Stimulated activated CD4-positive, alpha-beta T cell treated with anti-CD3 and anti-CD28 coated beads, Interleukin-15, amount 100 ng/mL, for 48 hours (primary cell): Measurements from ENCODE around the gene PYY.
A peak's percentile ranks its signal among the peaks of the same experiment; 100 is the strongest.

ENCODE experiments used
- DNase-seq, 2 donors: peaks; one replicate each; pipeline ENCODE4 v3.0.0-alpha.2; 2020; ENCODE audit warnings: low read depth in 2 of 2

Gene PYY

DNA sequence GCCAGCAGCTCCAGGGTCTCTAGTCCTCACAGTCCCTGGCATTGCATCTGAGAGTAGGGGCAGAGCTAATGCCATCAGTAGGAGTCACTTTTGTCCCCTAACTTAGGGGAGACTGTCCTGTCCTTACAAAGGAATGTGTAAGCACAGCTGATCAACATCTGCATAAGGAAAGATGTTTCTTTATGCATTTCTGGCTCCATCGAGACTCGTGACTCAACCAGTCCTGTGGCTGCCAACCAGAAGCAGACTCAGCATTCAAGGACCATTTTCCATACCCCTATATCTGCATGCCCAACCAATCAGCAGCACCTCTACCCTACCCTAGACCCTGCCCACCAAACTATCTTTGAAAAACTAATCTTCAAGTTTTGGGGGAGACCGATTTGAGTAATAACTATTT is 38.2 kb downstream of the PYY start:
- DNase-seq: no peak

GRCh38 chr17:43914451-43914850 is 39.3 kb downstream of the PYY start:
- no peak for DNase-seq

GRCh38 chr17:43913584-43913983 is 40.2 kb downstream of the PYY start:
- no peak for DNase-seq

DNA sequence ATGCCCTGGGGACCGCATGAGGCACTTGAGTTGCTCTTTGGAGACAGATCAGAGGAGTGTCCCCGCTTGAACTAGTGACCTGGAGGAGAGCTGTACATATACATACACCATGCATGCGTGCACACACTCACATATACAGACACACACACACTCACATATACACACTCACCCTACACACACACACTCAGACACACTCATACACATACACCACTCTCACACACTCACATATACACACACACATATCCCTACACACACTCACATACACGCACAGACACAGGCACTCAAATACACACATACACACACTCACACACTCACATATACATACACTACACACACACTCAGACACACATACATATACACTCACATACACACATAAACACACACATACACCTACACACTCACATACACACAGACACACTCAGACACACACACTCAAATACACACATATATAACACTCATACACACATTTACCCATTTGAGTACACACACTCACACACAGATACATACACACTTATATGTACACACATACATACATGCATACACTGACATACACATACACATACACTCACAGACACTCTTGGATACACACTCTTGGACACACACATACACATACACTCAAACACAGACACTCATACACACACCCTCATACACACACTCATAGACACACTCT is 41.0 kb downstream of the PYY start:
- no peak for DNase-seq

- no peak for DNase-seq
Observed at GRCh38 chr17:43911904-43912303, 41.8 kb downstream of the PYY start.

GRCh38 chr17:43909537-43910231 is 44.1 kb downstream of the PYY start:
- DNase-seq: no peak

DNA sequence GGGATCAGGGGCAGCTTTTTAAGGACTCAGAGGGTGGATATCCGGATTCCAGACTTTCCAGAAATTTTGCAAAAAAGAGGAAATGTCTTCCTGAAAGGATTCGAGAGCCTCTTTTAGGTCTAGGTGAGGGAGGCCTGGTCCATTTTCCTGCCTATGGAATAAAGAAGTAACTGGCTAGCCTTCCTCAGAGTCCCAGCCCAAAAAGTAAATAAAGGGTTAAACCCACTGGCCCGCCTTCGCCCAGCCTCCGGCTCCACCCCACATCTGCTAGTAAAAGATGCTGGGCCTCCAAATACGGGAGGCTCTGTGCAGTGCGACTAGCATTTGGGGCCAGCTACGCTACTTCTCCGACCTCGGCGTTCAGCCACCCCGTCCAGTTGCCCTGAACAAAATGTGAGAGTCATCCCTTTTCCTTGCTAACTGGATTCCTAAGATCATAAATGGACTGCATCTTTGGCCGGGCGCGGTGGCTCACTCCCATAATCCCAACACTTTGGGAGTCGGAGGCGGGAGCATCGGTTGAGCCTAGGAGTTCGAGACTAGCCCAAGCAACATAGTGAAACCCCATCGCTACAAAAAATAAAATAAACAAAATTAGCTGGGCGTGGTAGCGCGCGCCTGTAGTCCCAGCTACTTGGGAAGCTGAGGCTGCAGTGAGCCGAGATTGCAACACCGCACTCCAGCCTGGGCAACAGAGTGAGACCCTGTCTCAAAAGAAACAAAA is 45.6 kb downstream of the PYY start:
- DNase-seq: peak; percentile 23 to 44

DNA sequence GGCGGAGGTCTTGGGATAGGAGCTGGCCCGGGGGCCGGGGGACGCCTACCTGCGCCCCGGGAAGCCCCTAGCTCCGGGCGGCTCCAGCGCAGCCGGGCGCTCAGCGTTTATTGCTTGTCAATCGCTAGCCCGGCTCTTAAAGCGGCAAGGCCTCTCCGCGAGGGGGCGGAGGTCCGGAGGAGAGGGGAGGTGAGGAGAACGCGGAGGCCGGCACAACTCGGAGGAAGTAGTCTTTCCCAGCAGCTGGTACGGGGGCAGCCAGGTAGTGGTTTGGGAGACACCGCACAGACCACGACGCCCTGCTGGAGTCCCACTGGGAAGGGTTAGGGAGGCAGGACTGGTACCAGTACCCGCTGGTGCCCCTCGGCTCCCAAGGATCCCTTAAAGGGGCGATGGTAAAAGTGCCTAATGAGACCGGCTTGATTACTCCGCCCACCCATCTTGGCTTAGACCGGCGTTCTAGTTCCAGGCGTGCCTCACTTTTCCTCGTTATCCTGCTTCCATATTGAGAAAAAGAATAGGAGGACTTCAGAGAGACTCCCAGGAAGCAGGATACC is 46.2 kb downstream of the PYY start, which contains the start of gene MPP2:
Gene MPP2 (minus strand): TSS at position 112 of the 557 bp plus-strand sequence. CDS start 3,076 bp downstream, outside the sequence.
- peak; percentile 34 to 48 for DNase-seq

DNA sequence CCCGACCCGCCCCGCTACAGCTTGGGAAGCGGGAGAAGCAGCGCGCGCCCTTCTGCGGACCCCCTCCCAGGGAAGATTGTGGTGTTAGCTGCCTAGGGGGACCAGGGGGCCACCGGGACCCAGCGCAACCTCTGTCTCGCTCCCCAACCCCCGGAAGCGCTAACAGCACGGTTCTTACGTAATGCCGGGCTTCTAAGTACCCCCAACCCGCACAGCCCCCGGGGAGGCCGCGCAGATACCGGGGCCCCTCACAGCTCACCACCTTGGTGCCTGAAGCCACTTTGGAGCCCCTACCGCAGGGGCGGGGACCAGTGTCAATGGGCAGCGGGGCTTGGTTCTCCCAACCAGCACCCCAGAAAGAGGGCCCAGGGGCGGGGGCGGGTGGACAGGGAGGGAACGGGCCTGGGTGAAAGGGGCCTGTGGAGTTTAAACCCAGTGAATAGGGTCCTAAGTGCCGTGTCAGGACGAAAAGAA is 46.8 kb downstream of the PYY start:
- no peak for DNase-seq

DNA sequence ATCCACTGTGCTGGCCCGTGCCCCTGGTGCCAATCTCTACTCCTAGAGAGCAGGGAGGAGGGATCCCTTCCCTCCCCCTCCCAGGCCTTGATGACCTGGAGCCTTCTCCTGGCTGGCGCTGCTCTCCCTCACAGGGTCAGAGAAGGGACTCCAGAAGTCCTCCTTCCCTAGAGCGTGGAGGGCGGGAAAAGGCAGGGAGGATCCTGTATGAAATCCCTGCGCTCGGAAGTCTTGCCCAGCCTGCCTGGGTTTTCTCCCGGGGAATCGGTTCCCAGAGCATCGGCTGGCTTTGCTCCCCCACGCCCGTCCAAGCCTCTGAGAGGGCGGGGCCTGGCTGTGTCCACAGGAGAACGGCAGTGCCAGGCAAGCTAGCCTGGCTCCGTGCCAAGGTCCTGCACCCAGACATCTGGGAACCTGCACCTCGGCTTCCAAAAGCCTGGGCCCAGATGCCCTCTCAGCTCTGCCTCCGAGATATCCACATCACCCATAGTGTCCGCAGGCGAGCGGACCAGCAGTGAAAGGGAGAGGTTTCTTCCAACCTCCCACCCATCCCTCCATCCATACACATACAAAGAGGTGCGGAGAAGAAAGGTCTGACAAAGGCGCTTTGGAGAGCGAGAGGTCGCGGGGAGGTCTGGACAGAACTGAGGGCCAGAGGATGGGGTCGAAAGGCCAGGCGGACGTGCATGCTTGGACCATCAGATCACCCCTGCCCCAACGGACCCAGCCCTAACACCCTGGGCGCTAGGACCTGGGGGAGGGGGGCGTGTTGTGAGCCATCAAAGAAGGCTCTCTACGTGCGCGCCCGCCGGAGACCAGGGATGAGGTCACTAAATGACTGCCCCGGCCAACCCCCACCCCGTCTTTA is 47.5 kb downstream of the PYY start:
- DNase-seq: no peak

DNA sequence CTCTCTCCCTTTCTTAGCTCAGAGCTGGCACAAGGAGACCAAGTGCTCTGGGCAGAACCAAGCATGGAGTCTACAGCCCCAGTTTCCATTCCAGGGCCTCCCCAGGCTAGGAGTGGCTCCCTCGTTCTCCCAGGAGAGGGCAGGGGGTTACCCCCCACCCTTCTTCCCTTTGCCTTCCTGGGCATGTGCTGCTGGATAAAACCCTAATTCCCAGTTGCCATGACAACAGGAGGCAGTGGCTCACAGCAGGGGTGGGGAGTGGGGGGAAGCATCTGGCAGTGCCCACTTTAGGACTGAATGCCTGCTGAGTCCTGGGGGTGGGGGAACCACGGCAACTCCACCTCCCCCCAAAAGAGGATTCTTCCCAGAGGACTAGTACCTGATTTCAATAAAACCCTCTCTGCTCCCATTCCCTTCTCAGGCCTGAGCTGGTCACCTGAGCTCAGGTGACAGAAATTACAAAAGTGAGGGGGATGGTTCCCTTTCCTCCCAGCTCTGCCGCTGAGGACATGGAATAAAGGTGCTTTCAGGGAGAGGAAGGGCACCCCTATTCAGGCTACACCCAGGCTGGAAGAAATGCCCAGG is 48.2 kb downstream of the PYY start:
- DNase-seq: no peak
